ENCODE measurements around the gene RNF207.

RNF207 gene

GRCh38 chr1:6167391-6168303 is 38.3 kb upstream of the RNF207 start:
- DNase-seq (ENCODE audit: extremely low read depth, low read depth): no peak

GRCh38 chr1:6168947-6169586 is 36.9 kb upstream of the RNF207 start:
- no peak for DNase-seq (ENCODE audit: extremely low read depth, low read depth)
- no peak for TF ChIP-seq CTCF (IDR thresholded peaks at IDR 0.05; ENCODE audit: low read depth, low read length)

More at GRCh38 chr1:6167391-6168303, 38.3 kb upstream of the RNF207 start:
- TF ChIP-seq CTCF (IDR thresholded peaks at IDR 0.05; ENCODE audit: low read depth, low read length): no peak

GRCh38 chr1:6170116-6170741 is 35.7 kb upstream of the RNF207 start:
- DNase-seq (ENCODE audit: extremely low read depth, low read depth): no peak
- no peak for TF ChIP-seq CTCF (IDR thresholded peaks at IDR 0.05; ENCODE audit: low read depth, low read length)

GRCh38 chr1:6170742-6171201 is 35.1 kb upstream of the RNF207 start:
- no peak for TF ChIP-seq CTCF (IDR thresholded peaks at IDR 0.05; ENCODE audit: low read depth, low read length)
- DNase-seq (ENCODE audit: extremely low read depth, low read depth): no peak

- TF ChIP-seq CTCF (IDR thresholded peaks at IDR 0.05; ENCODE audit: low read depth, low read length): peak; percentile 45
- DNase-seq (ENCODE audit: extremely low read depth, low read depth): no peak
These were observed 34.3 kb upstream of the RNF207 start for GRCh38 chr1:6171548-6172124.

GRCh38 chr1:6172549-6172948 is 33.4 kb upstream of the RNF207 start:
- no peak for DNase-seq (ENCODE audit: extremely low read depth, low read depth)
- TF ChIP-seq CTCF (IDR thresholded peaks at IDR 0.05; ENCODE audit: low read depth, low read length): no peak

Data from AG09319 (cell line).